Mesothelial cell of epicardium (in vitro differentiated cells): Measurements from ENCODE around the gene TP53I11. TPM values are rescaled to one million over a fixed set of nuclear protein-coding genes. Genes with fewer than 3 reads are reported as not detected.

Experiments used
- DNase-seq, 2 experiments: peaks; one replicate each; pipeline ENCODE4 v3.0.0; 2021; ENCODE audit warnings: low spot score in 2 of 2; ENCODE audit not compliant: unreplicated experiment in 2 of 2
- H3K27ac Mint-ChIP-seq: 2 replicates; pipeline ENCODE4 v1.8.0; 2021; ENCODE audit warnings: mixed read lengths
- H3K27me3 Mint-ChIP-seq: 2 replicates; pipeline ENCODE4 v1.8.0; 2021; ENCODE audit warnings: low read depth, mixed read lengths
- H3K36me3 Mint-ChIP-seq: 2 replicates; pipeline ENCODE4 v1.8.0; 2021; ENCODE audit warnings: mixed read lengths
- H3K4me1 Mint-ChIP-seq: 2 replicates; pipeline ENCODE4 v1.8.0; 2021; ENCODE audit warnings: mixed read lengths
- H3K4me3 Mint-ChIP-seq: 2 replicates; pipeline ENCODE4 v1.8.0; 2021; ENCODE audit warnings: mild to moderate bottlenecking, moderate library complexity, mixed read lengths
- H3K9me3 Mint-ChIP-seq: 2 replicates; pipeline ENCODE4 v1.8.0; 2021; ENCODE audit warnings: mixed read lengths
- total RNA-seq: library from RNA; stranded (reverse); gene quantifications from 3 replicates; pipeline ENCODE4 v1.2.1, GENCODE V29; 2021
- TF ChIP-seq, protein P1 (sequence below): fragments of 200-600 bp; sonication (generic); IDR thresholded peaks from one replicate; pipeline ENCODE4 v1.5.0; 2021; ENCODE audit warnings: antibody characterized with exemption; ENCODE audit not compliant: unreplicated experiment

TP53I11 gene
- total RNA-seq, 1 donor from 2014 or later, result 81.0 TPM

- TF ChIP-seq, protein P1, sequence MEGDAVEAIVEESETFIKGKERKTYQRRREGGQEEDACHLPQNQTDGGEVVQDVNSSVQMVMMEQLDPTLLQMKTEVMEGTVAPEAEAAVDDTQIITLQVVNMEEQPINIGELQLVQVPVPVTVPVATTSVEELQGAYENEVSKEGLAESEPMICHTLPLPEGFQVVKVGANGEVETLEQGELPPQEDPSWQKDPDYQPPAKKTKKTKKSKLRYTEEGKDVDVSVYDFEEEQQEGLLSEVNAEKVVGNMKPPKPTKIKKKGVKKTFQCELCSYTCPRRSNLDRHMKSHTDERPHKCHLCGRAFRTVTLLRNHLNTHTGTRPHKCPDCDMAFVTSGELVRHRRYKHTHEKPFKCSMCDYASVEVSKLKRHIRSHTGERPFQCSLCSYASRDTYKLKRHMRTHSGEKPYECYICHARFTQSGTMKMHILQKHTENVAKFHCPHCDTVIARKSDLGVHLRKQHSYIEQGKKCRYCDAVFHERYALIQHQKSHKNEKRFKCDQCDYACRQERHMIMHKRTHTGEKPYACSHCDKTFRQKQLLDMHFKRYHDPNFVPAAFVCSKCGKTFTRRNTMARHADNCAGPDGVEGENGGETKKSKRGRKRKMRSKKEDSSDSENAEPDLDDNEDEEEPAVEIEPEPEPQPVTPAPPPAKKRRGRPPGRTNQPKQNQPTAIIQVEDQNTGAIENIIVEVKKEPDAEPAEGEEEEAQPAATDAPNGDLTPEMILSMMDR, result no peak
- H3K27me3 Mint-ChIP-seq, result no peaks in the 10 kb centered on the region
- no peaks in the 10 kb centered on the region for H3K9me3 Mint-ChIP-seq
- H3K27ac Mint-ChIP-seq, result peak overlapping the region; percentile 4
- peaks cover 30% of the 10 kb centered on the region for H3K4me1 Mint-ChIP-seq
- no peak for DNase-seq
- H3K36me3 Mint-ChIP-seq, result peaks cover 5% of the 10 kb centered on the region
- H3K4me3 Mint-ChIP-seq, result no peak overlapping the region
Observed at GRCh38 chr11:44944181-44944852, 6.4 kb downstream of the TP53I11 start.

- Mint-ChIP-seq H3K27ac (no peak overlapping the region), H3K27me3 (no peaks in the 10 kb centered on the region), H3K36me3 (peaks cover 5% of the 10 kb centered on the region), H3K4me1 (peaks cover 27% of the 10 kb centered on the region), H3K4me3 (no peak overlapping the region), H3K9me3 (no peaks in the 10 kb centered on the region)
- DNase-seq, result no peak
- TF ChIP-seq, protein P1, result no peak
Observed at GRCh38 chr11:44943696-44944095, 7.0 kb downstream of the TP53I11 start.

- Mint-ChIP-seq H3K27ac (no peak overlapping the region), H3K9me3 (no peaks in the 10 kb centered on the region), H3K27me3 (no peaks in the 10 kb centered on the region), H3K4me1 (peaks cover 27% of the 10 kb centered on the region), H3K4me3 (no peak overlapping the region), H3K36me3 (peaks cover 5% of the 10 kb centered on the region)
- TF ChIP-seq, protein P1, result no peak
- no peak for DNase-seq
Observed at GRCh38 chr11:44943118-44943517, 7.6 kb downstream of the TP53I11 start.

DNA sequence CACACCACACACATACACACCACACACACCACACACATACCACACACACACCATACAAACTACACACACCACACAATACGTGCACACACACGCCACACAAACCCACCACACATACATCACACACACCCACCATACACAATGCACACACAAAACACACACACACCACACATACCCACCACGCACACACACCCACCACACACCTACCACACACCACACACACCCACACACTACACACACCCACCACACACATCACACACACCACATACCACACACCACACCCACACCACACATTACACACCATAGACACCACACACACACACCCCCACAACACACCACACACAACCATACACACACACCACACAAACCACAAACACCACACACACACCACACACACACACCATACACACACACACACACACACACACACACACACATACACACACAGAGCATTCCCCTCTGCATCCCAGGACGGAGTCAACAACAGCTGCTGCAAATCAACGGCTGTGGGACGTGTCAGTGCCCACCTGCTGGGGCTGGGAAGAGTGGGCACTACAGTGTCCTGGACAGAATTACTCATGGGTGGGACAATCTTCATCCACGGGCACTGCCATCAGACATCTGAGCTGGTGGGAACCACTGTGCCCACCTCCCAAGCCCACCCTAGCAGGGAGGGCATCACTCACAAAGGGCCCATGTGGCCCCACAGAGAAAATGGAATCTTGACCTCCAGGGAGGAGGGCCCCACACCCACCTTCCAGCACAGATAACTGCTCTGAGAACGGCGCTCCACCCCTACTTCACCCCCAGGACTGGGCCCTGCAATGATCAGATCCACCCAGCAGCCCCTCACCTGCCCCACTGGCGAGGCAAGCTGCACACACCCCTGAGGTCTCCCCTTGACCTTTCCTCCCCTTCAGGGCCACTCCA lies 8.4 kb downstream of the TP53I11 start:
- Mint-ChIP-seq H3K9me3 (no peaks in the 10 kb centered on the region), H3K27me3 (no peaks in the 10 kb centered on the region), H3K4me1 (peaks cover 27% of the 10 kb centered on the region), H3K4me3 (no peak overlapping the region), H3K27ac (no peak overlapping the region), H3K36me3 (peaks cover 5% of the 10 kb centered on the region)
- TF ChIP-seq, protein P1, result no peak
- DNase-seq, result no peak

DNA sequence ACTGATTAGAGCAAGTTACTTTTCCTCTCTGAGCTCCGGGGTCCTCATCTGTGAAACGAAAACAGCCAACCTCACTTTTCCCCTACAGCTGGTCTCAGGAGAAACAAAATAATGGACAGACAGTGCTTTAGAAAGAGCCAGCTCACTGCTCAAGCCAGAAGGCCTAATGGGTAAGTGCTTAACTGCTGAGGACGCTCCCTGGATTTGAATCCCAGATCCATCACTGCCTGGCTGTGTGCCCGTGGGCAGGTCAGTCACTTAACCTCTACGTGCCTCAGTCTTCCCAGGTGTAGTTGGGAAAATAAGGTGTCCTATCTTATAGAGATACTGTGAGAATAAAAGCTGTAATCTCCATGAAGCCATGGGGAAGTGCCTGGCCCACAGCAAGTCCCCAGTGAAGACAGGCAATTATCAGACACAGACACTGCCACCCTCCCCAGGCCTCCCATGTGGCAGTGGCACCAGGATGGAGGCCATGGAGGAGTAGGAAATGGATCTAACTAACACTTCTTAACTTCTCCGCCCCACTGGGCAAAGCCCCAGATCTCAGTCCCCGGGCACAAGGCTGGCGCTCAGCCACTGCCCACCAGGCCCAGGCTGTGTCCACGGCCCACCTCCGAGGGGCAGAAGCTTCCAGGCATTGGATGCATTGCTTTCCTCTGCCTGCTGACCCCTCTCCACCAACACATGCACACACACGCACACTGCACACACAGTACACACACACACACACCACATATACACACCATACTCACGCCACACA lies 9.2 kb downstream of the TP53I11 start:
- Mint-ChIP-seq H3K27me3 (no peaks in the 10 kb centered on the region), H3K36me3 (peaks cover 5% of the 10 kb centered on the region), H3K27ac (no peak overlapping the region), H3K4me3 (no peak overlapping the region), H3K9me3 (no peaks in the 10 kb centered on the region), H3K4me1 (peaks cover 25% of the 10 kb centered on the region)
- TF ChIP-seq, protein P1, result no peak
- no peak for DNase-seq
